ENCODE results near the gene MMP1. TPM values are rescaled to one million over a fixed set of nuclear protein-coding genes. Genes with fewer than 3 reads are reported as not detected.

The MMP1 gene
- not detected for total RNA-seq

DNA sequence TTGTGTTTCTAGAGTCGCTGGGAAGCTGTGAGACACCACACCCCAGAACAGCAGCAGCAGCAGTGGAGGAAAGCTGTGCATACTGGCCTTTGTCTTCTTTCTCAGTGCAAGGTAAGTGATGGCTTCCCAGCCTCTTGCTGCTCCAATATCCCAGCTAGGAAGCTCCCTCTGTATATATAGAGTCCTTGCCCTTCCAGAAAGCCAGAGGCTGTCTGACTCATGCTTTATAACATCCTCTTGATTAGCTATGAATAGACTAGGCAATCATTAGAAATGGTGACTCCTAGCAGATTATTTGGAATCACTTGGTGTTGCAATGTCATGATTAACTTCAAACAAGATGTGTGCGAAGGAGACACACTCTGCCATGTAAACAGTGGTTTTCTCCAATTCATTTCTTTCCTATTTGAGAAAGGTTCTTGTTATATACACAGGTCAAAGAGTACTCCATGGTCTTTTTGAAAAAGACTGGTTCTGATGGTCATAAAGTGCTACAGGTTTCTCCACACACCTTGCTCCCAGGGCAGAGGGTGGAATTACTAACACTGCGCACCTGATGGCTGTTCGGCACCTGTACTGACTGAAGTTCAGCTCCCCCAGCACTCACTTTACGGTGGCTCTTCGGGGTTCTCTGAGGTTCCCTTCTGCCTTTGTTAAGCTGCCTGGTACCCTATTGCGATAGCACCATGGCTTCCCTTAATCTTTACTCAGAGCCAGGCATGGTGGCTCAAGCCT, at the start of gene MMP1:
Gene MMP1, minus strand, starts transcription at position 149 of the 735 bp plus-strand sequence. Its CDS starts 68 bp downstream, at position 81.
- no peak for DNase-seq (ENCODE audit: low spot score in 2 of 2)
- no peaks in the 10 kb centered on the region for H3K9me3 Mint-ChIP-seq
- no peaks in the 10 kb centered on the region for H3K36me3 Mint-ChIP-seq
- H3K27ac Mint-ChIP-seq: no peak within 1 kb of the TSS
- ATAC-seq: no peak

DNA sequence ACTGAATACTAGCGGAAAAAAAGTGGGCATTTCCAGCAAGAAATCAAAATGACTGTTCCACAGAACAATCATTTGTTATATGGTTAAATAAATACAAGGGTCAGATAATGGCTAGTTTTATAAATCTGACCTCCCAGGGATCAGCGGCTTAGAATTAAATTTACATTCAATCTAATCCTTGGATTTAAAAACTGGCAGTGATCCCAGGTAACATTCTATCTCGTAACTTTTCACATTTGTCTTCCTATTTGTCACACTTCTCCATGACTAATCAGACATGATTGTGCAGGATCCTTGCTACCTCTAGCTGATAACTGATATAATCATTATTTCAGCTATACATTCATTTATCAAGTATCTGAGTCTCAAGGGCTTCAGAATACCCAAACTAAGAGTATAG, 48.3 kb upstream of the MMP1 start:
- no peaks in the 10 kb centered on the region for H3K36me3 Mint-ChIP-seq
- no peak overlapping the region for H3K27ac Mint-ChIP-seq
- ATAC-seq (no peak), DNase-seq (ENCODE audit: low spot score in 2 of 2) (no peak)
- peaks cover 0 to 4% of the 10 kb centered on the region in 2 donors for H3K9me3 Mint-ChIP-seq

DNA sequence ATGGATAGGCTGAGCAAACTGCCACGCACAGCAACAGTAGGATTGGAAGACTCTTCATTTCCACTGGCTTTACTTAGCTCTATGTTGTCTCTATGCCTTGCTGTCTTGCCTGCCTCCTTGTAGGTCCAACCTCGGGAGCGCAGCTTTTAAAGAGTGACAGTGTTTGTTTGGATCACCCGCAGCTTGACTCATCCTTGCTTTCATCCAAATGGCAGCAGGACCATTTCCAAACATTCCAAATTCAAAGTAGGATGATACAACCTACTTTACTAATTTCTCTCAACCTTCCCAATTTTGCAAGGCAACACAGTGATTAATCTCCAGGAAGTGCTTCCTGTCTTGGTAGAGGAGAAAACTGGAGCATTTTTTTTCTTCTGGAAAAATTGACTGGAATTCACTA, 45.5 kb upstream of the MMP1 start, which contains the start of gene MMP3:
Gene MMP3, minus strand, starts transcription at position 121 of the 400 bp plus-strand sequence. Its CDS starts 63 bp downstream, at position 58.
- no peak within 1 kb of the TSS for H3K27ac Mint-ChIP-seq
- peaks cover 0 to 4% of the 10 kb centered on the region in 2 donors for H3K9me3 Mint-ChIP-seq
- no peaks in the 10 kb centered on the region for H3K36me3 Mint-ChIP-seq
- DNase-seq (ENCODE audit: low spot score in 2 of 2) (no peak), ATAC-seq (no peak)

GRCh38 chr11:102842930-102843329, 45.0 kb upstream of the MMP1 start:
- DNase-seq (ENCODE audit: low spot score in 2 of 2) (no peak), ATAC-seq (no peak)
- peaks cover 0 to 4% of the 10 kb centered on the region in 2 donors for H3K9me3 Mint-ChIP-seq
- no peaks in the 10 kb centered on the region for H3K36me3 Mint-ChIP-seq
- H3K27ac Mint-ChIP-seq: no peak overlapping the region

- DNase-seq (ENCODE audit: low spot score in 2 of 2) (no peak), ATAC-seq (no peak)
- Mint-ChIP-seq H3K9me3 (no peaks in the 10 kb centered on the region), H3K36me3 (no peaks in the 10 kb centered on the region), H3K27ac (no peak overlapping the region)
Observed at GRCh38 chr11:102840018-102840417, 42.1 kb upstream of the MMP1 start.

DNA sequence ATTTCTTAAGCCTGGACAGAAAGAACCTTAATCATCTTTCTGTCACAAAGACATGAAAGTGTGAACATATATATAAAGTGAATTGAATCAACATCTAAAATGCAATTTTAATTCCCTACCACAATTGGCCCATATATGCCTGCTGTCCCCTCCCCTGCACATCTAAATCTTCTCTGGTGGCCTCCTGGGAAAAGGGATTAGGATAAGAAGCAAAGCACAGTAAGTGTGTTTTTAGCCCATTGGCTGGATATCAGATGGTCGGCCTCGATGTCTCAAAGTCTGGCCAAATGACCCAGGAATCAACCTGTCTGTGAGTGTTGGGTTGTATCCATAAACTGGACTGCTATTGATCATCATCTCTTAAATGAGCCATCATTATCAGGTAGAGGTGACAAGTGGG, 39.7 kb upstream of the MMP1 start:
- H3K27ac Mint-ChIP-seq: no peak overlapping the region
- no peak for DNase-seq (ENCODE audit: low spot score in 2 of 2)
- no peak for ATAC-seq
- H3K9me3 Mint-ChIP-seq: no peaks in the 10 kb centered on the region
- no peaks in the 10 kb centered on the region for H3K36me3 Mint-ChIP-seq

DNA sequence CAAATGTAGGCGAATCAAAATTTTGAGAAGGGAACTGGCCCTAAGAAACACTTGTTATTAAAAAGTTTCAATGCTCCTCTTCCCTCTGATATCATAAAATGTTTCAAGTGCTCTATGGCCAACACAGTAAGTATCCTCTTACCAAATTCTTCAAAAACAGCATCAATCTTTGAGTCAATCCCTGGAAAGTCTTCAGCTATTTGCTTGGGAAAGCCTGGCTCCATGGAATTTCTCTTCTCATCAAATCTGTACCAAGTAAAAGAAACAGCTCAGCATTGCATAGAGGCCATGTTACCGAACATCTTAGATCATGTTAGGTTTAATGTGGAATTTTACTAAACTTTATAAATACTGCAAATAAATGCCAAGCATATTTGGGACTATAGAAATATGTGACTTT, 39.2 kb upstream of the MMP1 start:
- H3K9me3 Mint-ChIP-seq: no peaks in the 10 kb centered on the region
- H3K36me3 Mint-ChIP-seq: no peaks in the 10 kb centered on the region
- no peak for ATAC-seq
- no peak for DNase-seq (ENCODE audit: low spot score in 2 of 2)
- no peak overlapping the region for H3K27ac Mint-ChIP-seq

DNA sequence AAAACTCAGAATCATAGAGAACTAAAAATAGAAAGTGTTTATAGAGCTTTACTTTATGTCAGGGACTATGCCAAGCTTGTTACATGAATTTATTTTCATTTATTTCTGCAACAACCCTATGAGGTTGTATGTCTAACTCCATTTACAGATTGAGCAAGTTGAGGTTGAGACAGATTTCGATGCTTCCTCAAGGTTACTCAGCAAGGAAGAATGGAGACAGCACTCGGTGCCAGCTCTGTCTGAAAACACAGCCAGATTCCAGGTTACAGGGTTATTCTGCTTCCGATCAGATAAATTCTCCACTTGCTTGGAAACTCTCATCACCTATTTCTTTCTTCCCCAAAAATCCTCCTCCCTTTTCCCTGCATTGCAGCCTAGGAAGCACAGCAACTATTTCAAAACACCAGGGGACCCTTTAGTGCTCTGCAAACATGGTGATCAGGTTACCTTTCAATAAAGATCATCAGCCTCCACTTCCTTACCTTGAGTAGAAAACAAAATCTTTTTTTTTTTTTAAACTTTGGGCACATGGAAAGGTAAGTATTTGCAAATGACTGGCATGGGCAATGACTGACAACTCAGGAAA, 38.4 kb upstream of the MMP1 start:
- no peak overlapping the region for H3K27ac Mint-ChIP-seq
- ATAC-seq (no peak), DNase-seq (ENCODE audit: low spot score in 2 of 2) (no peak)
- H3K9me3 Mint-ChIP-seq: no peaks in the 10 kb centered on the region
- no peaks in the 10 kb centered on the region for H3K36me3 Mint-ChIP-seq

GRCh38 chr11:102833731-102834130, 35.8 kb upstream of the MMP1 start:
- no peaks in the 10 kb centered on the region for H3K36me3 Mint-ChIP-seq
- H3K9me3 Mint-ChIP-seq: no peaks in the 10 kb centered on the region
- no peak overlapping the region for H3K27ac Mint-ChIP-seq
- ATAC-seq (no peak), DNase-seq (ENCODE audit: low spot score in 2 of 2) (no peak)

GRCh38 chr11:102832612-102833011, 34.7 kb upstream of the MMP1 start:
- DNase-seq (ENCODE audit: low spot score in 2 of 2) (no peak), ATAC-seq (no peak)
- Mint-ChIP-seq H3K36me3 (no peaks in the 10 kb centered on the region), H3K27ac (no peak overlapping the region), H3K9me3 (no peaks in the 10 kb centered on the region)

GRCh38 chr11:102831489-102832440, 33.8 kb upstream of the MMP1 start:
- no peak overlapping the region for H3K27ac Mint-ChIP-seq
- DNase-seq (ENCODE audit: low spot score in 2 of 2): peak in 1 of 2 donors; percentile 19
- H3K9me3 Mint-ChIP-seq: no peaks in the 10 kb centered on the region
- H3K36me3 Mint-ChIP-seq: no peaks in the 10 kb centered on the region
- ATAC-seq: peak in 1 of 2 donors; percentile 41

GRCh38 chr11:102831128-102831488, 33.1 kb upstream of the MMP1 start:
- Mint-ChIP-seq H3K36me3 (no peaks in the 10 kb centered on the region), H3K9me3 (no peaks in the 10 kb centered on the region), H3K27ac (no peak overlapping the region)
- ATAC-seq (no peak), DNase-seq (ENCODE audit: low spot score in 2 of 2) (no peak)

DNA sequence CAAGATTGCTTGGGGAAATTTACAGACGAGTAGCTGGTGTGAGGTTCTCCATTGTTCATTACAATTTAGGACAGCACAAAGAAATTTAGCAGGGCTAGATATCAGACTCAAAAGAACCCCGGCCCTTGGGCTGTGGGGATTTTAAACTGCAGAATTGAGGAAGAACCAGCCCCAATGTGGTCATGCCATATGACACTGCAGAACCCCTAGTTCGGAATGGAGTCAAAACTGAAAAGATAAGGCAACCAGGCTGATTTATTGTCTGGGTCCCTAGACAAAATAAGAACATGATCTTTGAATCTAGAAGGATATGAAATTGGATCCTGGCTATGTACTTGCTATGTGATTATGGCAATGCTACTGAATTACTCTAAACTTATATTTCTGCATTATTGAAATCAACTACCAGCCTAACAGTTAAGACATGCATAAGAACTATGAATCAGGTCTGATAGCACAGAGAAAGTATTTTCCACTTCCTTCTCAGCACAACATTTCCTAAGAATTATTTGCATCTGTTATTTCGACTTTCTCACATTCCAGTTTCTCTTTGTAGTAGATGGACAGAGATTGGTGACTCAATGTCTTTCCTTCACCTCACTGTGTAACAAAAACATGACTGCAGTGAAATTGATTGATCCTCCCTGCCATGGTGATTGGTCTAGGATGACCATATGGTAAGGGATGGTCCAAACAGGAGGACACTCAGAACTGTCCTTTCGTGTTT, 32.2 kb upstream of the MMP1 start:
- Mint-ChIP-seq H3K9me3 (no peaks in the 10 kb centered on the region), H3K36me3 (no peaks in the 10 kb centered on the region), H3K27ac (no peak overlapping the region)
- no peak for DNase-seq (ENCODE audit: low spot score in 2 of 2)
- no peak for ATAC-seq

DNA sequence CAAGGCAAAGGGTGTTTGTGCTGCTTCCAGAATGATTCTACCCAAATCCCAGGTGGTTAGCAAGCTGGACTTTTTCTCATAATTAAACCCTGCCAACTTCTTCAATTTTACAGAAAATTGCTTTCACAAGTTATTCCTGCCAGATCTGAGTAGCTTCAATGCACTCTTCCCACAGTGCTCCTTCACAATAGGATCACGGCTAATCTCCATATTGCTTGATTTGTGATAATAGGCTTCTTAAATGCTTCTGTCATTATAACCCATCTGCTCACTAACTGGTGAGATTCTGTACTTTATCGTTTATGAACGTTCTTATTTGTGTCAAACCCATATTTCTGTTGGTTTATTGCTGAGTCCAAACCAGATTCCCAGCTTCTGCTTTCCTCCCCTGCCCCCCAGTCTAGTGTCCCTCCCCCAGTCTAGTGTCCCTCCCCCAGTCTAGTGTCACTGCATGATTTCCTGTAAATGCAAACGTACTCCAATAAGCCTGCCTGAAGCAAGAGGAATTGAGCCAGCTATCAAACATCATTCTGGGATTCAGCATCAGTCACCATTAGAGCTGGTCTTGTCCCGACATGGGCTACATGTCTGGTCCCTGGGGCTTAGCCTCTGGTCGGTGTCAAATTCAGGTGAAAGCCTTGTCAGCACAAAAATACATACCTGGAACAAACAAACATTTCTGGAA, 31.5 kb upstream of the MMP1 start:
- Mint-ChIP-seq H3K27ac (no peak overlapping the region), H3K36me3 (no peaks in the 10 kb centered on the region), H3K9me3 (no peaks in the 10 kb centered on the region)
- ATAC-seq (no peak), DNase-seq (ENCODE audit: low spot score in 2 of 2) (no peak)

GRCh38 chr11:102824556-102824955, 26.6 kb upstream of the MMP1 start:
- DNase-seq (ENCODE audit: low spot score in 2 of 2): no peak
- H3K9me3 Mint-ChIP-seq: no peaks in the 10 kb centered on the region
- no peak for ATAC-seq
- H3K36me3 Mint-ChIP-seq: no peaks in the 10 kb centered on the region
- H3K27ac Mint-ChIP-seq: no peak overlapping the region

DNA sequence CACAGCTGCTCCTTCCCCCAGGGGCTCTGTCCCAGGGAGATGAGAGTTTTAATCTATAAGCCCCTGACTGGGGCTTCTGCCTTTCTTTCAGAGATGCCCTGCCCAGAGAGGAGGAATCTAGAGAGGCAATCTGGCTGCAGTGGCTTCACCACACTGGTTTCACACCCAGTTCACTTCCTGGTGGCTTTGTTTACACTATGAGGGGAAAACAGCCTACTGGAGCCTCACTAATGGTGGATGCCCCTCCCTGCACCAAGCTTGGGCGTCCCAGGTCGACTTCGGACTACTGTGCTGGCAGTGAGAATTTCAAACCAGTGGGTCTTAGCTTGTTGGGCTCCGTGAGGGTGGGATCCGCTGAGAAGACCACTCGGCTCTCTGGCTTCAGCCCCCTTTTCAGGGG, 21.5 kb upstream of the MMP1 start:
- no peak for ATAC-seq
- peaks cover 0 to 5% of the 10 kb centered on the region in 2 donors for H3K36me3 Mint-ChIP-seq
- peaks cover 13 to 16% of the 10 kb centered on the region in 2 donors for H3K9me3 Mint-ChIP-seq
- no peak for DNase-seq (ENCODE audit: low spot score in 2 of 2)
- H3K27ac Mint-ChIP-seq: no peak overlapping the region

All from activated naive CD4-positive, alpha-beta T cell treated with anti-CD3 and anti-CD28 coated beads, Interleukin-2, amount 50 U/mL, for 72 hours (primary cell).